ENCODE data around the gene HBD.

DNA sequence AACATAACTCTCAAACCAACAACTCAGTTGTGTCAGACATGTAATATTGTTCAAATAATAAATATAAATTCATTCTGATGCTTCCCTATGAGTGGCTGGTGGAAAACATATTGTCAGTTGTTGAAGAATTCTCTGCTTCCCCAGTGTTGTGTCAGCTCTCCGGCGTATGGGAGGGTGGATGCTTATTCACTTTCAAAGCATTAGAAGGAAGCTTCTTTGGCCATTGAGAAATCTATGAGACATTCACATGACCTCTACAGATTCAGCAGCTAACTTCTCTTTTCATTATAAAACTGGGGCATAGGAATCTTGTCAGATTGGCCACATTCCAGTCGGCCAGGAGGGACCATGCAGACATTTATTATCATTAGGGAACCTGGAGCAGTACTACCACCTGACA lies 36.7 kb downstream of the HBD start:
- TF ChIP-seq RAD21 (conservative IDR thresholded peaks at IDR 0.05 in 1 of 2, IDR thresholded peaks at IDR 0.05 in 1 of 2) = no peak
- TF ChIP-seq, protein P1, sequence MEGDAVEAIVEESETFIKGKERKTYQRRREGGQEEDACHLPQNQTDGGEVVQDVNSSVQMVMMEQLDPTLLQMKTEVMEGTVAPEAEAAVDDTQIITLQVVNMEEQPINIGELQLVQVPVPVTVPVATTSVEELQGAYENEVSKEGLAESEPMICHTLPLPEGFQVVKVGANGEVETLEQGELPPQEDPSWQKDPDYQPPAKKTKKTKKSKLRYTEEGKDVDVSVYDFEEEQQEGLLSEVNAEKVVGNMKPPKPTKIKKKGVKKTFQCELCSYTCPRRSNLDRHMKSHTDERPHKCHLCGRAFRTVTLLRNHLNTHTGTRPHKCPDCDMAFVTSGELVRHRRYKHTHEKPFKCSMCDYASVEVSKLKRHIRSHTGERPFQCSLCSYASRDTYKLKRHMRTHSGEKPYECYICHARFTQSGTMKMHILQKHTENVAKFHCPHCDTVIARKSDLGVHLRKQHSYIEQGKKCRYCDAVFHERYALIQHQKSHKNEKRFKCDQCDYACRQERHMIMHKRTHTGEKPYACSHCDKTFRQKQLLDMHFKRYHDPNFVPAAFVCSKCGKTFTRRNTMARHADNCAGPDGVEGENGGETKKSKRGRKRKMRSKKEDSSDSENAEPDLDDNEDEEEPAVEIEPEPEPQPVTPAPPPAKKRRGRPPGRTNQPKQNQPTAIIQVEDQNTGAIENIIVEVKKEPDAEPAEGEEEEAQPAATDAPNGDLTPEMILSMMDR (IDR thresholded peaks at IDR 0.05) = no peak
- TF ChIP-seq RFX5 (IDR thresholded peaks at IDR 0.05) = no peak
- TF ChIP-seq, protein P2, sequence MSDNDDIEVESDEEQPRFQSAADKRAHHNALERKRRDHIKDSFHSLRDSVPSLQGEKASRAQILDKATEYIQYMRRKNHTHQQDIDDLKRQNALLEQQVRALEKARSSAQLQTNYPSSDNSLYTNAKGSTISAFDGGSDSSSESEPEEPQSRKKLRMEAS (IDR thresholded peaks at IDR 0.05) = no peak
- no peak for TF ChIP-seq EP300 (IDR thresholded peaks at IDR 0.05)
- no peak for TF ChIP-seq POLR2A (IDR thresholded peaks at IDR 0.05; ENCODE audit: low read length)

All from A549 (cell line).